Stimulated activated CD4-positive, alpha-beta T cell treated with anti-CD3 and anti-CD28 coated beads, Interleukin-1b, Interleukin-23, amount 100 ng/mL, for 4 hours (primary cell): ENCODE data around the gene CDK5R1.

Experiments used
- DNase-seq, 2 donors: peaks; one replicate each; pipeline ENCODE4 v3.0.0-alpha.2; 2020; ENCODE audit warnings: low read depth in 2 of 2

The CDK5R1 gene

DNA sequence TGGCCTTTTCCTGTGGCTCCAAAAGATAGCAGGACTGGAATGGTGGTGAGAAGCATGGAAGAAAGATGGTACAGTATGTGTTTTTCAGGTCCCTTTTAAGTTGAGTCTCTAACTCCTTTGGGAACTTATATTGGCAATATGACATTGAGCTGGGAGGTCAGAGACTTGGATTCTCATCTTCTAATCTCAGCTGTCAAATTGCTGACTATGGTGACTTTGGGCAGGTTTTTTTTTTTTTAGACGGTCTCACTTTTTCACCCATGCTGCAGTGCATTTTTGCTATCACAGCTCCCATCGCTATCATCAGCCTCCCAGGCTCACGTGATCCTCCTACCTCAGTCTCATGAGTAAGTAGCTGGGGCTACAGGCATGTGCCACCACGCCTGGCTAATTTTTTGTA is 15.1 kb upstream of the CDK5R1 start:
- no peak for DNase-seq

DNA sequence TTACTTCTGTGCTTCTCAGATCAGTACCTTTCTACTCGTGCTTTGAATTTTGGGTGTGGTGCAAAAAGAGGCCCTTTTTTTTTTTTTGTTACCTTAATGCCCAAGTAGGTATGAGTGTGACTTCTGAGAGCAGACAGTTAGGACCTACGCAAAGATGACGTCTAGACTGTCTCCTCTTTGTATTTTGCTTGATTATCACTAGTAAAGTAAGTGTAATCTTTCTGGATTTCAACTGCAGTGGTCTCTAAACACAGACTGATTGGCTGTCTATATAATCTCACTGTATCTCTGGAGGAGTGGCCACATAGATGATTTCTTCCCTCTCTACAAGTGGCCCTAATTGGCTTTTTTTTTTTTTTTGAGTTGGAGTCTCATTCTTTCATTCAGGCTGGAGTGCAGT is 11.5 kb upstream of the CDK5R1 start:
- DNase-seq: no peak

DNA sequence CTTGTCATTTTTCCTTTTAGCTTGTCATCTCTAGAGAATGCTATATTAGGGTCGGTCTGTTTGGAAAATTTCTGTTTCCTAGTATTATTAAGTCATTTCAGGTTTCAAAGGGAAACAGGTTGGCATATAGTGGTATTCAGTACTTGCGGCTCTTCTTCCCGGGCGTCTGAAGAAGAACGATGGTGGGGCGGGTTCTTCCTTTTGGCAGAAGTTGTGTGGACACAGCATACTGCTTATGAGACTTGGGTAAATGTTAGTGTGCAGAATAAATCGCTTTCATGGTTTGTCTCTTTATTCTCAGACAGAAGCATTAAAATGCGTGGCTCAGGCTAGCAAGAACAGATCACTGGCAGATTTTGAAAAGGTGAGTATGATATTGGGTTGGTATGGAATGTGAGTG is 9.6 kb upstream of the CDK5R1 start:
- no peak for DNase-seq

DNA sequence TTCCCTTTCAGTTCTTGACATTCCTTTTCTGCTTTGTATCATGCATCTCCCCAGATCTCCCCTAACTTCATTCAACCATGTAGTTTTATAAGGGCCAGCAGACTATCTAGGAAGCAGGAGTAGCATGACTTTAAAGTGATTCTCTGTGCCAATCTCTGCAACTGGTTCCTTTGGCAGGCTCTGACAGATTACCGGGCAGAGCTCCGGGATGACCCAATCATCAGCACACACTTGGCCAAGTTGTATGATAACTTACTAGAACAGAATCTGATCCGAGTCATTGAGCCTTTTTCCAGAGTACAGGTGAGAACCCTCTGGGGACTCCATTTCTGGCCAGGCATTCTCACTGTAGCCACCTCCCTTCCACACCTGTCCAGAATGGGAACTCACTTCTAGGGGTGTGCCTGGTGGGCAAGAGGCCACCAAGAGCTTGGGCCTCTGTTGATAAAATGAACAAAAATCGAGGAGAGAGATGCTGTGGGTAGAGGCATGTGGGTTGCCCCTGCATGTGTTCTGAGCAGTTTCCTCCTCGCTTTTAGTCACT is 7.6 kb upstream of the CDK5R1 start:
- DNase-seq: no peak

DNA sequence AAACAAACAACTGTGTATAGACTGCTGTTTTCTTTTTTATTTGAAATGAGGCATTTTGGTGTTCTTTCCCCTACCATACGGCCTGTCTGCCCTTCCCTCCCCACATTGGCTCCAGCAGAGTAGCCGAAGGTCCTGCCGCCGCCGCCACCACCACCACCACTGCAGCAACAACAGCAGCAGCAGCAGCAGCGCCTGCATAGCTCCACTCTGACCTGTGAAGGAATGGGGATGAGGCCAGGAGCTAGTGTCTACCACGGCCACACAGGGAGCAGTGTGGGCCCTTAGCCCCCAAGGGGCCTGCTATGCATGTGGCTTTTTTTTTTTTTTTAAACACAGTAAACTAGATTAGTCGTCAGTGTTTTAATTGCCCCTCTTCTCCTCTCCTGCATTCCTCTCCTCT is 5.6 kb upstream of the CDK5R1 start:
- DNase-seq: no peak

DNA sequence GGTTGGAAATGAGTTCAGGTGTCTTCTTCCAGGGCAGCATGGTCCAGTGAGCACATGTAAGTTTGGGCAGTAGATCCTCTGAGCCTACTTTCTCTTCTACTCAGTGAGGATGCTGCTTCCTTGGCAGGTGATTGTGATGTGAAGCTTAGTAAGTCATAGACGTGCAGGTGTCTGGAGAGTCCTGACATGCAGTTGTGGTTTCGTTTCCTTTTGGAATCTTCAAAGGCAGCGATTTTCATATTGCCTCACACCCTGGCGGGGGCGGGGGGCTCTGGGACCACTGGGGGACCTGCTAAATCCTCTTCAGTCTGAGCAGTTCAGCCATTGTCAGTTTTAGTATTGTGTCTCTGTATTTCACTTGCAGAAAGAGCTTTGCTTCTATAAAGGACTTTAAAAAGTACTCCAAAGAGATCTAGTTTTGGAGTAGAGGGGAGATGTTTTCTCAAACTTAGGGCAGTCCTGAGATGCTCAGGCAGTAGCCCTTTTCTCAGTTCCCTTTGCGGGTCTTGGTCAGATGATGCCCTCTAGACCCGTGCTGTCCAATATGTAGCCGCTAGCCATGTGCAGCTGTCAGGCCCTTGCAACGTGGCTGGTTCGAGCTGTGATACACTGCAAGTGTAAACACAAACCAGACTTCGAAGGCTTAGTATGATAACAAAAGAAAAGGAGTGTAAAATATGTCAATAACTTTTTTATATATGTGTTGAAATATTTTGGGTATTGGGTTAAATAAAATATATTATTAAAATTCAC is 4.0 kb upstream of the CDK5R1 start:
- no peak for DNase-seq

- no peak for DNase-seq
Observed at GRCh38 chr17:32483451-32484019, 3.3 kb upstream of the CDK5R1 start.

DNA sequence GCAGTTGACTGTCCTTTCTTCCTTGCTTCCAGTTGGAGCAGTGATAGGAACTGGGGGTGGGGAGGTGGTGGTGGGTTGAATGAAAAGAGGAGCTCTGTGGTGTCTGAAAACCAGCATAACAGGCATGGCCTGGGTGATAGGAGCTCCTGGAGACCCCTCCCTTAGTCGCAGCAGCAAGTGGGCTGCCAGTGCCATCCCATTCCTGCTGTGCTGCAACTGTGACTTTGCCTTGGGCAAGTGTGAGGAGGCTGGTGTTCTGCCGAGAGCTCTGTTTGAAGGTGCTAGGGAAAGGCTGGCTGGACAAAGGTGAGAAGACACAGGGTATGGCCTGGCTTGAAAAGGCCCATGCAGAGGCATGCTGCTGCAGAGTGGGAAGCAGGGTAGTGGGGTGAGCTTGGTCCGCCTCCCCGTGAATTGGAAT is 2.7 kb upstream of the CDK5R1 start:
- no peak for DNase-seq

DNA sequence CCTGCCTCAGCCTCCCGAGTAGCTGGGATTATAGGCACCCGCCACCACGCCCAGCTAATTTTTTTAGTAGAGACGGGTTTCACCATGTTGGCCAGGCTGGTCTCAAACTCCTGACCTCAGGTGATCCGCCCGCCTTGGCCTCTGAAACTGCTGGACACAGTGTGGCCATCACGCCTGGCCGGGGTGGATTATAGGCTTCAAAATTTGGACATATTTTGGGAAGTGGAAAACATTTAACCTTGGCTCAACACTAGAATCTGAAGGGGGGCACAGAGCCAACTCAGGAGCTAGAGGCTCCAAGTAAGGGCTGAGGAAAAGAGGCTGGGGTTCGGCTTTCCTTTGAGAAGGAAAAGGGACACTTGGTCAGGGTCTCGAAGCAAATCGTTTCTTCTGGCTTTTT is 2.2 kb upstream of the CDK5R1 start:
- DNase-seq: no peak

GRCh38 chr17:32485261-32486110 is 1.3 kb upstream of the CDK5R1 start:
- DNase-seq: no peak

GRCh38 chr17:32486111-32486700 is 587 bp upstream of the CDK5R1 start:
- peak; percentile 57 to 67 for DNase-seq

DNA sequence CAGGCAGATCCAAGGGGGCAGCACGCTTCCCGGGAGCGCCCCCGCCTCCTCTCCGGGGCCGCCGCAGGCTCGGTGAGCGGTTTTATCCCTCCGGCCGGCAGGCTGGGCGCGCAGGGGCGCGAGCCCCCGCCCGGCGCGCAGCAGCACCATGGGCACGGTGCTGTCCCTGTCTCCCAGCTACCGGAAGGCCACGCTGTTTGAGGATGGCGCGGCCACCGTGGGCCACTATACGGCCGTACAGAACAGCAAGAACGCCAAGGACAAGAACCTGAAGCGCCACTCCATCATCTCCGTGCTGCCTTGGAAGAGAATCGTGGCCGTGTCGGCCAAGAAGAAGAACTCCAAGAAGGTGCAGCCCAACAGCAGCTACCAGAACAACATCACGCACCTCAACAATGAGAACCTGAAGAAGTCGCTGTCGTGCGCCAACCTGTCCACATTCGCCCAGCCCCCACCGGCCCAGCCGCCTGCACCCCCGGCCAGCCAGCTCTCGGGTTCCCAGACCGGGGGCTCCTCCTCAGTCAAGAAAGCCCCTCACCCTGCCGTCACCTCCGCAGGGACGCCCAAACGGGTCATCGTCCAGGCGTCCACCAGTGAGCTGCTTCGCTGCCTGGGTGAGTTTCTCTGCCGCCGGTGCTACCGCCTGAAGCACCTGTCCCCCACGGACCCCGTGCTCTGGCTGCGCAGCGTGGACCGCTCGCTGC is 832 bp downstream of the CDK5R1 start:
- DNase-seq: no peak

- no peak for DNase-seq
Observed at GRCh38 chr17:32488177-32488542, 1.4 kb downstream of the CDK5R1 start.

DNA sequence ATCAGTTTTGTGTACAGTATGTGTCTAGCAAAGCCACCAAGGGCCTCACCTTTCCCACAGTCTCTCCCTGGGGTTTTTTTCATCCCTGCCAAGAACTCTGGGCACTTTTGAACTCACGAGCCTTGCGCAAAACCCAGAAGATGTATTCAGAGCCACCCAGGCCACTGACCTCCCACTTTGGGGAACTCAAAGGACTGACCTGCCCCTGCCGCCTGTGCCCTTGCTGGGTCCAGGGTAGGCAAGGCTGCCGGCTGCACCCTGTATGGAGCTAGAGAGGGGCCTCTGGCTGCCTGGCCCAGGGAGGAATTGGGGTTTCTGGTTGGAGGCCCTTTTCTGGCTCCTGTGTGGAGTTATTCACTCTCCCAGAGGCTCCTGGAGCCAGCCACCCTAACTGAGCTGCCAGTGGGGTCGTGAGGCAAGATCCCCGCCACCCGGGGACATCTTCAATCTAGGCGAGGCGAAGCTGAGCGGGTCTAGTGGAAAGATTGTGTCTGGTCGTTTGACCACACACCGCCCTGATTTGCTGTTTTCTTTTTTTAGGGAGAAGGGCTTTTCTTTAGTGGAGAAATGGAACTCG is 1.9 kb downstream of the CDK5R1 start:
- no peak for DNase-seq

- DNase-seq: no peak
Observed at GRCh38 chr17:32489320-32490100, 2.7 kb downstream of the CDK5R1 start.

GRCh38 chr17:32490101-32490482 is 3.3 kb downstream of the CDK5R1 start:
- no peak for DNase-seq

- no peak for DNase-seq
Observed at GRCh38 chr17:32491371-32492263, 4.8 kb downstream of the CDK5R1 start.

GRCh38 chr17:32492264-32492589 is 5.4 kb downstream of the CDK5R1 start:
- DNase-seq: no peak

DNA sequence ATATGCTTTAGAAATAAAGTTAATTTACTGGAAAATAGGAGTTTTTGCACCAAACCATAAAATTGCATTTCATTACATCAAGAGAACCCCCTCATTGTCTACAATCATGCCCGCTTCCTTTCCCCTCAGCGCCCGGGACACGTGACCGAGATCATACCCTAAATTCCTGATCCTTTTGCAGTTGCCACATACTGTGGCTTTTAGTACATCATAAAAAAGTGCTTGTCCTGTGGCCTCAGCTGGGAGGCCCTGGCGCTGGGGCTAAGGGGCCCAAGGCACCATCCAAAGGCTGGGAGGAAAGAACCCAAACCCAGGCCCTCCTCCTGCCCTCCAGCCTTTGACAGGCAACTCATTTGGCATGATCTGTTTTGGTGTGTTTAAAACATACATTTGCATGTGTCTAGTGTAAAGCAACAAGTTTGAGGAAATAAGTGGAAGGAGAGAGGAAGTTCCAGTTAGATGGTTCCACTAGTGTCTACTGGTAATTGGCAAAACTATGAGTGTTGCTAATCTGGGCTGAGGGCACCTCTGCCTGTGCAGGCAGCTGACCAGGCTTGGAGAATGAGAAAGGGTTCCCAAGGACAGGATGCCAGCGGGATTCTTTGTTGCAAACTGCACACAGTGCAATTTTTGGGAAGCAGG is 6.0 kb downstream of the CDK5R1 start:
- no peak for DNase-seq
